HG02678 (cell line): ENCODE measurements around the gene NUCKS1.

Experiments
- ATAC-seq: cut with Tn5 transposase; IDR thresholded peaks from one replicate; pipeline ENCODE4 v1.9.1; 2021; ENCODE audit warnings: mild to moderate bottlenecking, moderate library complexity; ENCODE audit not compliant: unreplicated experiment

Gene NUCKS1

GRCh38 chr1:205701891-205702290, 48.1 kb downstream of the NUCKS1 start:
- ATAC-seq = no peak

GRCh38 chr1:205701420-205701819, 48.6 kb downstream of the NUCKS1 start:
- no peak for ATAC-seq

GRCh38 chr1:205700865-205701401, 49.0 kb downstream of the NUCKS1 start:
- no peak for ATAC-seq

GRCh38 chr1:205699416-205699815, 50.6 kb downstream of the NUCKS1 start:
- ATAC-seq = no peak

GRCh38 chr1:205698921-205699320, 51.1 kb downstream of the NUCKS1 start:
- ATAC-seq = no peak

GRCh38 chr1:205693421-205693991, 56.5 kb downstream of the NUCKS1 start:
- ATAC-seq = no peak

GRCh38 chr1:205692423-205692822, 57.6 kb downstream of the NUCKS1 start:
- no peak for ATAC-seq

- no peak for ATAC-seq
Observed at GRCh38 chr1:205690122-205690756, 59.7 kb downstream of the NUCKS1 start.

GRCh38 chr1:205689479-205689878, 60.5 kb downstream of the NUCKS1 start:
- ATAC-seq = no peak

- ATAC-seq = no peak
Observed at GRCh38 chr1:205688171-205689080, 61.6 kb downstream of the NUCKS1 start.

- ATAC-seq = no peak
Observed at GRCh38 chr1:205687242-205687641, 62.7 kb downstream of the NUCKS1 start.

- ATAC-seq = no peak
Observed at GRCh38 chr1:205681364-205681763, 68.6 kb downstream of the NUCKS1 start.

GRCh38 chr1:205680073-205680851, 69.7 kb downstream of the NUCKS1 start, which contains the start of gene SLC45A3:
Gene SLC45A3, minus strand, starts transcription at chr1:205680509. Its CDS starts 15,853 bp downstream, at chr1:205664656.
- ATAC-seq = peak; percentile 55

- ATAC-seq = no peak
Observed at GRCh38 chr1:205678286-205679111, 71.5 kb downstream of the NUCKS1 start.

- no peak for ATAC-seq
Observed at GRCh38 chr1:205677167-205677566, 72.8 kb downstream of the NUCKS1 start.

- no peak for ATAC-seq
Observed at GRCh38 chr1:205676597-205676996, 73.4 kb downstream of the NUCKS1 start.

GRCh38 chr1:205676002-205676401, 74.0 kb downstream of the NUCKS1 start:
- ATAC-seq = no peak

- no peak for ATAC-seq
Observed at GRCh38 chr1:205675247-205675646, 74.7 kb downstream of the NUCKS1 start.

GRCh38 chr1:205672970-205673369, 77.0 kb downstream of the NUCKS1 start:
- no peak for ATAC-seq

- ATAC-seq = no peak
Observed at GRCh38 chr1:205672395-205672889, 77.5 kb downstream of the NUCKS1 start.
